Cardiac atrium fibroblast (primary cell): Measurements from ENCODE around the gene VPS35. TPM values are rescaled to one million over a fixed set of nuclear protein-coding genes. Genes with fewer than 3 reads are reported as not detected.

Experiments
- total RNA-seq: library from RNA; depleted of rRNA; stranded (reverse); fragments of >200 nt; gene quantifications from 2 replicates; pipeline ENCODE4 v1.2.3, GENCODE V29; 2015

VPS35 gene
- total RNA-seq, result 74.9 and 85.5 TPM in 2 replicates

GRCh38 chr16:46688654-46689364, at the start of gene VPS35:
Gene VPS35 (minus strand): TSS chr16:46689178. CDS start chr16:46689133, 45 bp downstream.

DNA sequence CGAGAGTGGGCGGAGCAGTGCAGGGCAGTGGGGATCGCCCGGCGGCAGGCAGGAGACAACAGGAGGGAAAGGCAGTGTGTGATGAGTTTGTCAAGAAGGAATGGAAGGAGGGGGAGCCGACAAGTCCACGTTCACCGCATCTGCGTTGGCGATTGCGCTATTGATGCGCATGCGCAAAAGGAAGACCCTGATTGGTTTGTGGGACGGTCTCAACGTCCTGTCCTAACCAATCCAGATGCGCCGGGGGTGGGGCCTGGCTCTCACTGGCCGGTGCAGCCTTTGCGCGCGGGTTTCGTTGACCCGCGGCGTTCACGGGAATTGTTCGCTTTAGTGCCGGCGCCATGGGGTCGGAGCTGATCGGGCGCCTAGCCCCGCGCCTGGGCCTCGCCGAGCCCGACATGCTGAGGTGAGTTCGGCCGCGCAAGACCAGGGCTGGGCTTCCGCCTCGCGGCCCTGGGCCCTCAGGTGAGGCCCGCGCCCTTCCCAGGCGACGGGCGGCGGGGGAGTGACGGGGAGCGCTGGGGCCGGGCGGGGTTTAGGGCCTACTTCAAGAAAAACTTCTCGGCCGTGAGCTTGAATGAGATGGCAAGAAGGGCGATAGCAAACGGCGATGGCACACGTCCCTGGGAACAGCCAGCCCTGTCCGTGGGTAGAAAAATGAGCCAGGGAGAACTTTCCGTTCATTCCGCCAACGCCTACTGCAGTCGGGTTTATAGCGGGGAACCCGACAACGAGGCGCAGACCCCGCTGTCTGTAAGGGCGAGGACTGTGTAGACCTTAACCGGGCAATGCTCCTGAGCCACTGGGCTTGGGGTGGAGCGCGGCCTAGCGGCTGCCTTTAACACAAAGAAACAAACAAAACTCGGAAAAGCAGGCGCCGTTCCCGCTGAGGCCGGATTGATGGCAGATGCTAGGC, 645 bp upstream of the VPS35 start, which contains the start of gene ORC6:
ORC6 (plus strand) TSS at position 295 of the 916 bp plus-strand sequence; CDS start at position 342, 47 bp downstream.

DNA sequence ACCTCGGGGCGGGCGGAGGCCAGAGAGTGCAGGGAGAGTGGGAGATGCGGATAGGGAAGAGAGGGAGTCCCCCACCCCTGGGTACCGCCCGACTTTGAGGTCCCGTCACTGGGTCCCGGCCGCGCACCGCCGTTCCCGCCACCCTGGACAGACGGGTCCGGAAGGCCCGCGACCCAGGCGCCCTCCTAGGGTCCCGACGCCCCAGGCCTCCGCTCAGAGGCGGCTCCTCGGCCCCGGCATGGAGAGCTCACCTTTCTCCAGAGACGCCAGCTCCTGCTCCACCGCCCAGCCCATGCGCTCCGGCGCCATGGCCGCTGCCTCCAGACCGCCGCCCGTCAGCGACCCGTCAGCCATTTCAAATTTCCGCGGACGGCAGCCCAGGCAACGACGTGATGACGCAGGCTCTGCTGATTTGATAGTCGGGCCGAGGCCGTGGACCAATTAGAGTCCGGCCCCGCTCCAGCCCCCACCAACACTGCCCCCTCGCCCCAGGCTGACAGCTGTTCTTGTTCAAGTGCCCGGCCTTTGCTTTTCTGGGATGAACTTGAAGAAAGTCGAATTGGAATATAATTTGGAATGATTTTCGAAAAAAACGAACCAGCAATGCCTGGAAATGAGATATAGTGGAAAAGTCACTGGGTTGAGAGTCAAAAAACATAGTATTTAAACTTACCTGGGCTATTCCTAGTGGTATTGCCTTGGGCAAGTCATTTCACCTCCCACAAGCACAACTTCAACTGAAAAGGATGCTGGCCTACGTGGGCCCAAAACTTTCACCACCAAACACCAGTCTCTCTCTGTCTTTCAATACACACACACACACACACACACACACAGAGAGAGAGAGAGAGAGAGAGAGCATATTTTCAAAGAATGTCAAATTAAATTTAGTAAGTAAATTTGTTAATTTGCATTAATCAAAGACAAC, 67.7 kb downstream of the VPS35 start, which contains the start of gene SHCBP1:
SHCBP1 (minus strand) TSS at position 374 of the 928 bp plus-strand sequence; CDS start at position 354, 20 bp downstream.

Other genes starting within 250 kb of the VPS35 start
- 6.7 and 6.8 TPM in 2 replicates for gene SHCBP1, start 67.8 kb downstream of the VPS35 start, total RNA-seq
- 7.8 and 8.3 TPM in 2 replicates for gene ORC6, start 481 bp upstream of the VPS35 start, total RNA-seq
- gene MYLK3, start 59.2 kb upstream of the VPS35 start, total RNA-seq, result under 0.01 and 0.18 TPM in 2 replicates
- gene C16orf87, start 142.0 kb upstream of the VPS35 start, total RNA-seq, result 5.3 and 6.5 TPM in 2 replicates
- gene GPT2, start 195.2 kb upstream of the VPS35 start, total RNA-seq, result 25.8 and 31.9 TPM in 2 replicates